ENCODE data around the gene UBA1.

Gene UBA1

GRCh38 chrX:47199286-47199685 is 5.7 kb downstream of the UBA1 start:
- ATAC-seq (ENCODE audit: insufficient read depth, low read depth), result no peak
- no peaks in the 10 kb centered on the region for H3K27me3 ChIP-seq (ENCODE audit: insufficient read depth, low read length, poor library complexity)
- no peak for DNase-seq
- H3K4me1 ChIP-seq (ENCODE audit: insufficient read depth, low read length), result peaks cover 32% of the 10 kb centered on the region
- no peaks in the 10 kb centered on the region for H3K9me3 ChIP-seq (ENCODE audit: insufficient read depth, low read length, severe bottlenecking)
- H3K27ac ChIP-seq (ENCODE audit: low read length), result no peak overlapping the region
- peaks cover 47% of the 10 kb centered on the region for H4K20me1 ChIP-seq (ENCODE audit: insufficient read depth, low read length)
- peaks cover 86% of the 10 kb centered on the region for H3K36me3 ChIP-seq (ENCODE audit: insufficient read depth, low read length)
- no peak overlapping the region for H3K4me3 ChIP-seq (ENCODE audit: low read depth in 1 of 2, low read length in 2 of 2)
- H3K9ac ChIP-seq (ENCODE audit: low read depth, low read length), result no peak overlapping the region
- H2AFZ ChIP-seq (ENCODE audit: low read depth, low read length), result no peak overlapping the region
- TF ChIP-seq CTCF (IDR thresholded peaks at IDR 0.05; ENCODE audit: borderline replicate concordance, extremely low read depth, low read length, poor library complexity, severe bottlenecking) (no peak), EZH2 (IDR thresholded peaks at IDR 0.05; ENCODE audit: borderline replicate concordance, low read depth, low read length, severe bottlenecking) (no peak)
- no peak overlapping the region for H3K4me2 ChIP-seq (ENCODE audit: insufficient read depth, low read length)
- H3K79me2 ChIP-seq (ENCODE audit: insufficient read depth, low read length), result peaks cover 59% of the 10 kb centered on the region

GRCh38 chrX:47200385-47201150 is 6.9 kb downstream of the UBA1 start:
- no peak for TF ChIP-seq EZH2 (IDR thresholded peaks at IDR 0.05; ENCODE audit: borderline replicate concordance, low read depth, low read length, severe bottlenecking)
- H3K4me1 ChIP-seq (ENCODE audit: insufficient read depth, low read length), result peaks cover 19% of the 10 kb centered on the region
- no peak overlapping the region for H3K27ac ChIP-seq (ENCODE audit: low read length)
- no peaks in the 10 kb centered on the region for H3K9me3 ChIP-seq (ENCODE audit: insufficient read depth, low read length, severe bottlenecking)
- no peak for ATAC-seq (ENCODE audit: insufficient read depth, low read depth)
- no peak overlapping the region for H3K4me2 ChIP-seq (ENCODE audit: insufficient read depth, low read length)
- H3K27me3 ChIP-seq (ENCODE audit: insufficient read depth, low read length, poor library complexity), result no peaks in the 10 kb centered on the region
- no peak overlapping the region for H2AFZ ChIP-seq (ENCODE audit: low read depth, low read length)
- peaks cover 47% of the 10 kb centered on the region for H3K79me2 ChIP-seq (ENCODE audit: insufficient read depth, low read length)
- peaks cover 45% of the 10 kb centered on the region for H4K20me1 ChIP-seq (ENCODE audit: insufficient read depth, low read length)
- no peak for DNase-seq
- no peak overlapping the region for H3K4me3 ChIP-seq (ENCODE audit: low read depth in 1 of 2, low read length in 2 of 2)
- peaks cover 97% of the 10 kb centered on the region for H3K36me3 ChIP-seq (ENCODE audit: insufficient read depth, low read length)
- H3K9ac ChIP-seq (ENCODE audit: low read depth, low read length), result no peak overlapping the region

GRCh38 chrX:47201345-47201944 is 7.8 kb downstream of the UBA1 start:
- Histone ChIP-seq H2AFZ (ENCODE audit: low read depth, low read length) (no peak overlapping the region), H3K36me3 (ENCODE audit: insufficient read depth, low read length) (peaks cover 97% of the 10 kb centered on the region), H3K27ac (ENCODE audit: low read length) (no peak overlapping the region), H3K27me3 (ENCODE audit: insufficient read depth, low read length, poor library complexity) (no peaks in the 10 kb centered on the region), H3K4me3 (ENCODE audit: low read depth in 1 of 2, low read length in 2 of 2) (no peak overlapping the region), H3K4me1 (ENCODE audit: insufficient read depth, low read length) (peaks cover 10% of the 10 kb centered on the region), H3K79me2 (ENCODE audit: insufficient read depth, low read length) (peaks cover 40% of the 10 kb centered on the region), H3K4me2 (ENCODE audit: insufficient read depth, low read length) (no peak overlapping the region), H3K9ac (ENCODE audit: low read depth, low read length) (no peak overlapping the region), H4K20me1 (ENCODE audit: insufficient read depth, low read length) (peaks cover 37% of the 10 kb centered on the region), H3K9me3 (ENCODE audit: insufficient read depth, low read length, severe bottlenecking) (no peaks in the 10 kb centered on the region)
- DNase-seq, result no peak
- TF ChIP-seq CTCF (IDR thresholded peaks at IDR 0.05; ENCODE audit: borderline replicate concordance, extremely low read depth, low read length, poor library complexity, severe bottlenecking), result no peak
- no peak for TF ChIP-seq EZH2 (IDR thresholded peaks at IDR 0.05; ENCODE audit: borderline replicate concordance, low read depth, low read length, severe bottlenecking)
- no peak for ATAC-seq (ENCODE audit: insufficient read depth, low read depth)

- no peak for TF ChIP-seq CTCF (IDR thresholded peaks at IDR 0.05; ENCODE audit: borderline replicate concordance, extremely low read depth, low read length, poor library complexity, severe bottlenecking)
- no peak for TF ChIP-seq EZH2 (IDR thresholded peaks at IDR 0.05; ENCODE audit: borderline replicate concordance, low read depth, low read length, severe bottlenecking)
- DNase-seq, result no peak
- Histone ChIP-seq H3K4me2 (ENCODE audit: insufficient read depth, low read length) (no peak overlapping the region), H3K4me1 (ENCODE audit: insufficient read depth, low read length) (peaks cover 2% of the 10 kb centered on the region; the same call in 1 of the 2 replicates), H4K20me1 (ENCODE audit: insufficient read depth, low read length) (peaks cover 29% of the 10 kb centered on the region), H3K9ac (ENCODE audit: low read depth, low read length) (no peak overlapping the region), H3K36me3 (ENCODE audit: insufficient read depth, low read length) (peaks cover 97% of the 10 kb centered on the region), H2AFZ (ENCODE audit: low read depth, low read length) (no peak overlapping the region), H3K79me2 (ENCODE audit: insufficient read depth, low read length) (peaks cover 32% of the 10 kb centered on the region), H3K27ac (ENCODE audit: low read length) (no peak overlapping the region), H3K27me3 (ENCODE audit: insufficient read depth, low read length, poor library complexity) (no peaks in the 10 kb centered on the region), H3K4me3 (ENCODE audit: low read depth in 1 of 2, low read length in 2 of 2) (no peak overlapping the region), H3K9me3 (ENCODE audit: insufficient read depth, low read length, severe bottlenecking) (no peaks in the 10 kb centered on the region)
- no peak for ATAC-seq (ENCODE audit: insufficient read depth, low read depth)
Measured at GRCh38 chrX:47202316-47202715, 8.7 kb downstream of the UBA1 start.

Measured in DND-41 (cell line).